Measurements from ENCODE around the gene COIL.

DNA sequence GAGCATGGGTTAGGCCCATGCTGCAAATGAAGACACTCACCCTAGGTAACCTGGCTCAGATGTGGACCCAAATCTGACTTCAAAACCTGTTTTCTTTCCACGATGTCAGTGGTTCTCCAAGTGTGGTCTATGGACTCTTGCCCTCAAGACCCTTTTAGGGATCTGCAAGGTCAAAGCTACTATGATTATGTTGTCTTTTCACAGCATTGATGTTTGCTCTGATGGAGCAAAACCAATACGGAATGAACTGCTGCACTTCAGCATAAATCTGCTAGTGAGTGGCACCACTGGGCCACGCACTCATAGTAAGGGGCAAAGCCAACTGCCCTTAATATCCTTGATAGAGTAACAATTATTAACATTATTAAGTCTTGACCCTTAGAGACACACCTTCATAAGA, 25.4 kb downstream of the COIL start:
- TF ChIP-seq, protein P1, sequence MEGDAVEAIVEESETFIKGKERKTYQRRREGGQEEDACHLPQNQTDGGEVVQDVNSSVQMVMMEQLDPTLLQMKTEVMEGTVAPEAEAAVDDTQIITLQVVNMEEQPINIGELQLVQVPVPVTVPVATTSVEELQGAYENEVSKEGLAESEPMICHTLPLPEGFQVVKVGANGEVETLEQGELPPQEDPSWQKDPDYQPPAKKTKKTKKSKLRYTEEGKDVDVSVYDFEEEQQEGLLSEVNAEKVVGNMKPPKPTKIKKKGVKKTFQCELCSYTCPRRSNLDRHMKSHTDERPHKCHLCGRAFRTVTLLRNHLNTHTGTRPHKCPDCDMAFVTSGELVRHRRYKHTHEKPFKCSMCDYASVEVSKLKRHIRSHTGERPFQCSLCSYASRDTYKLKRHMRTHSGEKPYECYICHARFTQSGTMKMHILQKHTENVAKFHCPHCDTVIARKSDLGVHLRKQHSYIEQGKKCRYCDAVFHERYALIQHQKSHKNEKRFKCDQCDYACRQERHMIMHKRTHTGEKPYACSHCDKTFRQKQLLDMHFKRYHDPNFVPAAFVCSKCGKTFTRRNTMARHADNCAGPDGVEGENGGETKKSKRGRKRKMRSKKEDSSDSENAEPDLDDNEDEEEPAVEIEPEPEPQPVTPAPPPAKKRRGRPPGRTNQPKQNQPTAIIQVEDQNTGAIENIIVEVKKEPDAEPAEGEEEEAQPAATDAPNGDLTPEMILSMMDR (IDR thresholded peaks at IDR 0.05) = no peak
- TF ChIP-seq POLR2A (IDR thresholded peaks at IDR 0.05) = no peak

All from esophagus squamous epithelium (tissue), 4 donors.